ENCODE results near the gene VPS4B.

GRCh38 chr18:63421514-63421913 is 762 bp downstream of the VPS4B start:
- TF ChIP-seq CTCF (IDR thresholded peaks at IDR 0.05) (no peak), ZFX (IDR thresholded peaks at IDR 0.05; ENCODE audit: borderline replicate concordance) (no peak)
